Measurements from ENCODE around the gene ARID5A.

The ARID5A gene

DNA sequence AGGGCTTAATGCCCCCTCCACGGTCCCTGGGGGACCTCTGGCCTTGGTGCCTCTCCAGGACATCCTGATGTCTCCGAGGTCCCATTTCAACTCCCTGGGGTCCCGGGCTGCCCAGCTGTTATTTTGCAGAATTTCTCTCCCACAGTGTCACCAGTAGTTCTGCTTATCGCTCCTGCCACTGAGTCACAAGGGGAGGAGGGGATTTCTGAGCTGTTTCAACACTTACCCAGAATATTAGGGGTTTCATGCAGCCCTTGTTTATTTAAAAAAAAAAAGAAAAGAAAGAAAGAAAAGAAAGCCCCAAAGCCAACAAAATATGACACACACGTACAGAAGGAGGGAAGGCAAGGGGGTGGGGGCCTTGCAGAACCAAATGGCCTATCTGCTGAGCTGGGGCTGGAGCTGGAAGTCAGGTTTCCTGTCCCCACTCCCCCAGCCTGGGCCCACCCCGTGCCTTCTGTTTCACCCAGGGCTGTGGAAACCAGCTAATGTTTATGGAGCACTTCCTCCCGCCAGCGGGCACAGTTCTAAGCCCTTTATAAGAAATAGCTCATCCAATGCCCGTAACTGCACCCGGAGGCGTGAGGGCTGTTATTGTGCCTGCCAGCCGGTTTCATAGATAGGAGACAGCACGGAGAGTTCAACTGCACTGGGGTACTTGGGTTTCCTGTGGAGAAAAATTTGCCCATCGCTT lies 8.4 kb upstream of the ARID5A start:
- DNase-seq (ENCODE audit: low spot score), result no peak

DNA sequence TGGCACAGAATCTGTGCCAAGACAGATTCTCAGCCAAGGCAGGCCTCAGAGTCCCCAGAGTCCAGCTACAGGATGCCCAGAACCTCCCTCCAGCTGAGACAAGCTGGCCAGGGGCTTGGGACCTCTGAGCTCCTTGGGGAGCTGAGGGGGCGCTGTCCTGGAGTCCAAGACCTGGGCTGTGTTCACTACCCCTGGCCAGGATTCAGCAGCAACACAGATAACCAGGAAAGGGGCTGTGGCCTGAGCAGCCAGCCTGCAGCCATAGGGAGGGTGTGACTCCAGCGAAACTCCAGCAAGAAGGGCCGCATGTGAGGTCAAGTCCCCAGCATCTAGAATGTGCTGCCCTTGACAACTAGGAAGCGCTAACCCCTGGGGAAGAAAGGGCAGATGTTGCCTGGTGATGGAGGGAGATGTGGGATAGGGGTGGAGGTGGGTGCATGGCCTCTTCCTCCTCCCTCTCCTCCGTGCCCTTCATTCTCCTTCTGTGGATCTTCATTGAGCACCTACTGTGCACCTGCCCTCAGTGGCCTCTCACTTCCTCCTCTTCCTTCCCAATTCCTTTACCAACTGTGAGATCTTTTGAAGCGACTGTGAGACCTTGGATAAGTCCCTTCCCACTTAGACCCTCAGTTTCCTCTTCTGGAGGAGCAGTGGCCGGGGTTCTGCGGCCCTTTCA lies 7.7 kb upstream of the ARID5A start:
- no peak for DNase-seq (ENCODE audit: low spot score)

DNA sequence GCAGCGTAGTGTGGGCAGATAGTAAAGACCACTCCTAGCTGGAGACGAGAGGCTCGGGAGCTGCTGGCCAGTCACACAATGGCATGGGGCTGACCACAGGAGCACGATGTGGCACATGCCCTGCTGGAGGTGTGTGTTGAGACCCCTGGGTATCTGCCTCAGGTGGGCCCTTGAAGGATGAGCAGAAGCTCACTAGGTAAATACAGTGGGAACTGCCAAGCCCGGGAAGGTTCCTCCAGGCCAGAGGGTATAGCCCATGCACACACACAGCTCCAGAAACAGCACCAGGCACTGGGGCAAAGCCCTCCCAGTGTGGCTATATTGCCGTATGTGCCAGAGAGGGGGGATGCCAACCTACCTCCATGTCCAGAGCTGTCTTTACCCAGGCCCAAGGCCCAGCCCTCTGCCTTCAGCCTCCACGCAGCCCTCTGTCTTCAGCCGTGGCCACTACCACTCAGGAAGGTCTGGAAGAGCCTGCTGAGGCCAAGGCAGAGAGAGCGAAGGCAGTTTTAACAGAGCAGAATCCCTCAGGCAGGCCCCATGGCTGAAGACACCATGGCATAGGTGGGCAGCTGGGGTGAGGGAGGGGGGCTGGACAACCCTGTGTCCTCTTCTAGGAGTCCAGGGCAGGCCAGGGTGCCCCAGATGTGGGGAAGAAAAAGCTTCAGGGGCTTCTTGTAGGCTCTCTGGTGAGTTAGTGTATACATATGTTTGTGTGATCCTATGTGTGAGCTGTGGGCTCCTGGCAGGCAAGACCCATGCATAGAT lies 7.0 kb upstream of the ARID5A start:
- DNase-seq (ENCODE audit: low spot score), result no peak

DNA sequence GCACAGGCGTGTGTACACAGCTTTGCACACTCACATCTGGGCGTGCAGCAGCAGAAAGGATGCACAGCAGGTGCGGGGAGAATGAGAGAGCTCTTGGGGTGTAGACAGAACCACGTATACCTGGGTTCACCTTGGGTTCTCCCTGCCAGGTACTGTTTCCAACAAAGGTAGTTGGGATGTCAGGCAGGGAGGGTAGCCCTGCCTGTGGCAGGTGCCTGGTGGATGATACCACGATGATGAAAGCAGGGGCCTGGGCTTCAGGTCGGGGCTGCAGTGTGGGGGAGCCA lies 6.5 kb upstream of the ARID5A start:
- DNase-seq (ENCODE audit: low spot score), result no peak

DNA sequence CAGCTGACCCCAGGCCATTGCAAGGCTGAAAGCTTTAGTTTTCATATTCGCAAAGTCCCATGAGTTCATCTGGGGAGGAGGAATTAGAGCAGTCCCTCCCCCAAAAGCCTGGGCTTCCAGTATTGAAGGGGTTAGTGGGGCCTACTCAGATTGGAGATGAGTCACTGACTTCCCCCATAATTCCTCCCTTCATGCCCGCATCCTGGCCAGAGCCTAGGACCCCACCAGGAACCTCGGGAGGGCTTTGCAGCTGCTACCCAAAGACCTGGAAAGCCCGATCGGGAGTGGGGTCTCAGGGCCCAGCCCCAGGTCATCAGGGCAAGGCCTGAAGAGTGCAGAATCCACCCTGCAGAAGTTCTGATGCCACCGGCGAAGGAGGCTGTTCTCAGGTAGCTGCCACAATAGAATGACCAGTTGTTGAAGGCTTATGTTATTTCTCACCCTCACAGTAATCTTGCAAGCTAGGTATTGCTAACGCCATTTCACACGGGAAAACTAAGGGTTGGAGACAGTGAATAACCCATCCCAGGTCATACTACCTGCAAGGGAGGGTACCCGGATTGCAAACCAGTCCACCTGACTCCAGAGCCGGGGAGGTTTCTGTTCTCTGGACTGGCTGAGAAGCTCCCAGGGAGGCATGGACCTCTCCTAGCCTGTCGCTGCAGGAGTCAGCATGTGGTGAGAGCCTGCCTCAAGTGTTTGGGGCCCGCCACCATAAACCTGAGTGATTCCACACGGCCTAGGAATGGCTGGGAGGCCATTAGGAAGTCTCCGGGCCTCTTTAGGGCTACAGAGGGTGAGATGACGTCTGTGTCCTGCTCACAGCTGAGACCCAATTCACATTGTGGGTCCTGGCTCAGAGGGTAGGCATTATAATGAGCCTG lies 5.8 kb upstream of the ARID5A start:
- DNase-seq (ENCODE audit: low spot score), result no peak

DNA sequence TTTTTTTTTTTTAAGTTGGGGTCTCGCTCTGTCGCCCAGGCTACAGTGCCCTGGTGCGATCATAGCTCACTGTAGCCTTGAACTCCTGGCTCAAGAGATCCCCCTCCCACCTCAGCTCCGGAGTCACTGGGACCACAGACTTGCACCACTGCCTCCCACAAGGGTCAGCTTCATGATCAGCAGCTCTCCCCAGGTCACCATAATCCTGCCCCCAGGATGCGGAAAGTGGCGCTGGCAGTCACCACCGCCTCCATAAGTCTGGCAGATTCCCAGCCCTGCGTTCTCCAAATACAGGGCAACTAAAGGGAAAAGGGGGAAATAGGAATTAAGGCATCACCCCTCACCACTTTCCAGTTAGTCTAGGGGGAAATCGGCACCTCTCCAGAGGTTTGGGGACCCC lies 5.2 kb upstream of the ARID5A start:
- no peak for DNase-seq (ENCODE audit: low spot score)

DNA sequence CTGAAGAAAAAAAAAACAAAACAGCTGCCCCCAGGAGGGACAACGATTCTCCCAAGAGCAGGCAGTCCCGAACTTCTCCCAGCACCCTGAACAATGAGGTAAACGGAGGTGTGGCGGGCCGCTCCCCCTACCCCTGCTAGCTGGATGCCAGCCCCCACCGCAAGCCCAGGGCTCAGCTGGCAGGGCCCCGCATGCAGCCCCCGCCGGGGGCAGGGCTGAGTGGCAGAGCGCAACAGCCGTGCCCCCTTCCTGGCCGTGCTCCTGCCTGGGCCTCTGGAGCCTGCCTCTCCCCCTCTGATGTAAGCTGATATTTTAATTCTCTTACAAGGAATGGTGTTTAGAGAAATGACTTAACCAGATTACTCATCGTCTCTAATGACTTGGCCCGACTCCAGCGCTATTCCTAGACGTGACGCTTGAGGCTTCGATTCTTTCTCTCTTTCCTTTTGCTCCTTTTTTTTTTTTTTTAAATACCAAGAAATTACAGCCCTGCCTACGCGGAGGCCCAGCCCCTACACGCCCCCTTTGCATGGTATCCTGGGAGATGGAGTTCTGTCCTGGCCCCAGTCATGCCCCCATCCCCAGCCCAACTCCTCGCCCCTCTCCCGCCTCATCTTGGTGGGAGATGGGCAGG lies 4.6 kb upstream of the ARID5A start:
- peak; percentile 86 for DNase-seq (ENCODE audit: low spot score)

DNA sequence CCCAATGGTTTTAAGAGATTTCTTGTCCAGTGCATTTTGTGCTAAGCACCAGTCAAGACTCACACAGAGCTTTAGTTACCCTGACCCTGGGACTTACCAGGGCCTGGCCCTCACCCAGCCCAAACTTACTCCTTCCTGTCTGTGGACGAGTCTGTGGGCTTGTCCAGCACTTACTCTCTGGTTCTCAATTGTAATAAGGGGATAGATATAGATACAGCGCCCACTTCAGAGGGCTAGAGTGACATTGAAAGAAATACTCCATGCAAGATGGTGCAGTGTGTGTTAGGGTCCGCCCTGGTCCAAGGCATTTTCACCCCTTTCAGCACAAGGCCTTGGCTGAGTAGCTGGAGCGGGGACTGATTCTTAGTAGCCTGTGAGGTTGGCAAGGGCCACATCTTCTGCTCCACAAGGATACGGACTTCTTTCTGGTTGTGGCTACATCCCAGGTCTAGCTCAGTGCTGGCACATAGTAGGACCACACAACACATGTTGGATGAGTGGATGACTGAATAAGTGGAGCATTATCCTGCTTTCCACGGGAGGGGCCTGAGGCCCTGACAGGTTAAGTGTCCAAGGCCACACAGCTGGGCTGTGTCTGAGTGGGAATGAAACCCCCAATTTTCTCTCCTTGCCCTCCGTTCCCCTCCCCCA lies 3.8 kb upstream of the ARID5A start:
- no peak for DNase-seq (ENCODE audit: low spot score)

DNA sequence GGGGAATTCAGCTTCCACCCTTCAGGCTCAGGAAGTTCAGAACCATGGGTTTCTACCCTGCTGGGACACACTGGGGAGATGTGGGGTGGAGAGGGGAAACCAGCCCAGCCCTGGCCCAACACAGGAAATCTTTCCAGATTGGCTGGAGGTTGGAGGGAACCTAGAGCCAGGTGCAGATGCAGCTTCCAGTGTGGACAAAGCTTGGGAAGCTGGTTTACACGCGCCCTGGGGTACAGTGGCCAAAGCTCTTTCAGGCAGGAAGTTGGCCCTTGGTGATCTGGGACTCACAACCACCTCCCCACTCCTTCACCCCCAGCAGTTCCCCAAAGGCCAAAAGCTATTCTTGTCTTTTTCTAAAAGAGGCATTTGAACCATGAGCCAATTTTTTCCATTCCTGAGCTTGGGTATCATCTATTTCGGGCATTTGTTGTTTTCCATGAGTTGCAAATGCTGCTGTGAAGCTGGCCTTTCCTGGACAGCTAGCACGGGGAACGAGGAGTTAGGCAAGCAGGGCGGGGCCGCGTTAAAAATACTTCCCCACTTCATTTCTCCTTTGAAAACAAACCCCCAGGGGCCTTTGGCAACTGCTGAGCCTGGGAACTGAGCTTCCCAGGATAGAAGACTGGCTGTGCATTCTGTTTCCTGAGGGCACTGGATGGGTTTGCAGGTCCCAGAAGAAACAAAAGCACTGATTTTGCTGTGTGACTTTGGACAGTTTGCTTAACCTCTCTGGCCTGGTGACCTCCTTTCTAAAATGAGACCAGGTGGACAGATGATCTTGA lies 3.1 kb upstream of the ARID5A start:
- DNase-seq (ENCODE audit: low spot score), result no peak

DNA sequence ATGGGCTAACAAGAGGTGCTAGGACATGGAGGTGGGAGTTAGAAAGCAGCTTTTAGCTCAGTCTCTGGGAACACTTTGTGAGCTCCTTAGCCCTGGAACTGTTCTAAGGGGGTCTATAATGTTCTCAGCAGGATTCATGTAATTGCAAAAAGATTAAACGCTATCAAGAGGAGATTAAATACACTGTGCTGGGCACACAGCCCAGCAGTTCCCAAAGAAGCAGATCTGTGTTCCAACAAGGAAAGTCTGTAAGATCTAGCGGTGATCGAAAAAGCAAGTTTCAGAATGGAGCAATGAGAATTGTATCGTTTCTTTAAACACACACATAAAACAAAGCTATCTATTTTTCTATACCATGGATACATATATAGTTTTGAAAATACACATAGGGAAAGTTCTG lies 2.4 kb upstream of the ARID5A start:
- DNase-seq (ENCODE audit: low spot score), result no peak

DNA sequence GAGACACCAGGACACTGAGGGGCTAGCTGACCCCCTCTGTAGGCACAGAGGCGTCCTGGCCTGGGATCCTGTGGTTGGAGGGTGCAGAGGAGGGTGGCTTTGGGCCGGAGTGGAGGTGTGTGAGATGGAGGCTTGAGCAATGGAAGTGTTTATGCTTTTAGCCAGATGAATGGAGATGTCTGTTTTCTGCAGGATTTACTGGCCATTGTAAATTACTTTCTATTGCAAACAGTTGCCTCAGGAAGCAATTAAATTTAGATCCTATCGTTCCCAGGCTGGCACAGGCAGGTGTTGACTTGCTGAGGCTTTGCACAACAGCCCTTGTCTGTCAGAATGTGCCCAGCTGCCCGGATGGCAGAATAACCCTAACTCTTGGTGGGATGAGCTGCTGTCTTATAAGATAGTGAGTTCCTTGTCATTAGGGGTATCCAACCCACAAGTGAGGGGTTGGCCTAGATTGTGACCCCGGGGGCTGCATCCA lies 1.8 kb upstream of the ARID5A start:
- DNase-seq (ENCODE audit: low spot score), result no peak

DNA sequence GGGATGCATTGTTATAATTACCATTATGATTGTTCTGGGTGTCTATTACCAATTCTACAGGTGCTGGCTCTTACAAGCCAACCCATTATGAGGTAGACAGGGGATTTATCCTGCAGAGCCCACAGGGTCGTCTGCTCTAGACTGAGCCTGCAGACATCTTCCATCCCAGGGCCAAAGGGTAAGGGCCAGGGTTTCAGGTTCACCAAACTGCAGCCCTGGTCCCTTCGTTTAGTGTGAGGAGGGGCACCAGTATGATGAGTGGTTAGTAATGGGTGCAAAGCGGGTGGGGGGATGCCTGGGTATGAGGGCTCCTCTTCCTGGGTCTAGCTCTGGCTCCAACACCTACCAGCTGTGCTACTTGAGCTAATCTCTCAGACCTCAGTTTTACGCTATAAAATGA lies 1.2 kb upstream of the ARID5A start:
- DNase-seq (ENCODE audit: low spot score), result no peak

DNA sequence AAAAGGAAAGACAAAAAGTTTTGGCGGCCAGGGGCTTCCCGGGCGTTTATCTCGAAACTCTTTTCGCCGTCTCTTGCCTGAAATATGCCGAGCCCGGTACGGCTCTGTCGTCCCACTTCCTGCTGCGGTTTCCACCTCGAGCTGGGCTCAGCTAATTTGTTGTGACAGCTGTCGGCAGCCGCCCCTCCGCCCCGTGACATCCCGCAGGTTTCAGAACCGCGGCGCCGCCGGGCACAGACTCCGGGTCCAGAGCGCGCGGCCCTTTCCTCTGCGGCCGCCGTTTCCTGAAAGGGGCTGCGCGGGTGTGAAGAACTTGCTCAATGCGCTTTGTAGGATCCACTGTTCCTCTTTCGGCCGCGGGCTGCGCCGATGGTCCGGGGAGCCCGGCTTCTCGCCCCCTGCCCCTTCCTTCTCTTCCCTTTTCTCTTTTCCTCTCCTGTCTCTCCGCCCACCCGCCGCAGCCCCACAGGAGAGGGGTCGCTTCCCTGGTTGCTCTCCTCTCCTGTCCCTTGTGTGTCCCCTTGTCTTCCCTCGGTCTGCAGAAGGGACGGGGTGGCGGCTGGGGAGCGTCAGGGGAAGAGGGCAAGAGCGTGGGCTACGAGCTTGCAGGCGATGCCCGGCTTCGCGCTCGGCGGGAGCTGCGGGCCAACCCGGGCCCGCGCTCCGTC lies 648 bp downstream of the ARID5A start:
- no peak for DNase-seq (ENCODE audit: low spot score)

DNA sequence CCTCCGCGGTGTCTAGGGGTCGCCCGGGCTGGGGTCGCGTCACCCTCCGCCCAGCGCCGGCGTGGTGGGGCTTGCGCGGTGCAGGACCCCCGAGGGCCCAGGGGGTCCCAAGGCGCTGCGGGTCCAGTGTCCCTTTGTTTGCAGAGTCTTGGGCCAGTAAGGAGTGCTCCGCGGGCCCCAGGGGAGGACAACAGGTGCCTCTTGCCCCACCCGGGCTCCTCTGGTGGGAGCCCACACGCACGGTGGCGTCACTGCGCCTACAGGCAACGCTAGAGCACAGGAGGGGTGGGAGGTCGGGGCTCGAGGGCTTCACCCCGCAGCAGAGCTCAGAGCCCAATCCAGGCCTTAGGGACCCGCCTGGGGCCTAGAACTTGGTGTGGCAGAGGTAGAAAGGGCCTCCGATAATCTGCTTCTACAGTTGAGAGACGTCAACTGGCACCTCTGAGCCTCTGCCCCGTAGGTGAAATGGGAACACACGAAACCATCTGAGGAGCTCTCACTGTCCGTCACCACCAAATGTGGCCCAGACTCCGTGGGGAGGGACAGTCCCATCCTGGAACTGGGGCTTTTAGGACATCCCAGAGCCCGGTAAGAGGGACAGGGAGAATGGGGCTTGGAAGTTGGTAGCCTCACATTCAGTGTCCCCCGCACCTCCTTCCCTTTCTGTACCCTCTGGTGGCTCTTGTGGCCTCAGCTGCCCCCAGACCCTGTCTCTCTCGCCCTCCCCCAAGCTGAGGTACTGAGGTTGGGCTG lies 1.4 kb downstream of the ARID5A start:
- no peak for DNase-seq (ENCODE audit: low spot score)

DNA sequence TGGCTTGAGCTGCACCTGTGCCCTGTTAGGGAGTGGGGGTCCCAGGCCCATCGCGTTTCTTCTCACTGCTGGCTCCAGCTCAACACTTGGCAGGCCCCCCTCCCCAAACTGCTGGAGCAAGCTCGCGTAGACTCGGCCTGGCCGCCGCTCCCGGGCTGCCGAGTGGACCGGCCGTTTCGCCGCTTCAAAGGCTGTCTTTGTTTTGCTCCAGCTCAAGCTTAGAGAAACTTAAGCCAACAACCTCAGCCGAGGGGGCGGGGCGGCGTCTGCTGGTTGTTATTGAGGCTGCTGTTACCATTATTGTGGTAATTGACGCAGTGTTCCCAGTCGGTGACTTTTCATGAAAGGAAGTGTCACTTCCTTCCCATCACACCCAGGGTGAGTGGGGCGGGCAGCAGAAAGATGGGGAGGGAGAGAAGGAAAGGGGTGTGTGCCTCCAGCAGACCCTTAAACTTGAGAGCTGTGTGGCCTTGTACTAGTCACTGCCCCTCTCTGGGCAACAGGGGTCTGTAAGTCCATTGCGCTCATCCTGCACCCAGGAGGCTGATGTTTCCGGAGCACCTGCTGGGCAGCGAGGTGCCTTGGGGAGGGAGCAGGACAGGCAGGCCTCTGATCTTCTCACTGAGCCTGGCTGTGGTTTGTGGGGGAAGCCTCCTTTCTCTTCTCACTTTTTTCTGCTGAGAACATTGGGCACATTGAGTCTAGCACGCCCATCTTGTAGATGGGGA lies 2.1 kb downstream of the ARID5A start:
- peak; percentile 61 for DNase-seq (ENCODE audit: low spot score)

DNA sequence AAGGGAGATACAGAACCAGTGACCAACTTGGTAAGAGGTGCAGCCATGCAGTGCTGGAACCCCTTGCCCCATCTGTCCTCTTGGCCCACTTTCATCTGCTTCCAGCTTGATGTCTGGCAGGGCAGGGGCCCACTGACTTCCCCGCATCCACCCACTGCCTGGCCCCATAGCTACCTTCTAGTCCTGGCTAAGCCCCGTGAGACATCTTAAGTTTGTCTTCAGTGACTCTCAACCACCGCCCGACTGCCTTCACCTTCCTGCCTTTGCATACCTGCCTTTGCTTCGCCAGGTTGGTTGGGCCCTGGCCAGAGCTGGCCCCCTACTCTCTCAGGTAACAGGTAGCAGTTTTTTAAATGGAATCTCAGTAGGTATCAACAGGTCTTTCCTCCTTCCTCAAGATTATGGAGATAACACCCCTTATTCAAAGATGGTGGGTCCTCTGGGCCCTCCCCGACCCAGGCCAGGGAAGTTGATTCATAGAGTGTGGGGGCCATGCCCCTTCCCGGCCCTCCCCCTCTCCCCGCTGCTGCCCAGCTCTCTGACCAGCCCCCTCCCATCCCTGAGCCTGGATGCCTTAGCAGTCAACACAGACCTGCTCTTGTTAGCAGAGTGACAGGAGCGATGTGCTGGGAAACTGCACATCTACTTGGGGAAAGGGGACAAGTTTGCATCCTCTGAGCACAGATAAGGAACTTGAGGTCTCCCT lies 2.8 kb downstream of the ARID5A start:
- DNase-seq (ENCODE audit: low spot score), result peak; percentile 6

DNA sequence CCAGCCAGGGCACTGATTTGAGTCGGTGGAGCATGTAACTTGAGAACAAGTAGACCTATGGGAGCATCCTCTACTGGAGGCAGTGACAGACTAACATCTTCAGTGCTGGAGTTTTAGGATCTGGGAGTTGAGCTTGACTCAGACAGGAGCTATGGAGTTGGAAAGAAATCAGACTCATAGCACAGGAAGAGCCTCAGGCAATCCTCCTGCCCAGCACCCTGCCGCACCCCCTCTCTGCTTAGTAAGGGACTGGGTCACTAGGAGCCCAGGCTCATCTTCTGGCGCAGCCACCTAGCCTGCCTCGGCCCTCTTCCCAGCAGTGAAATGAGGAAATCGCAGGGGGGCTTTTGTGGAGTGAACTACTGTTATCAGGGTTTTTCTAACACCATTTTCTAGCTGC lies 3.6 kb downstream of the ARID5A start:
- DNase-seq (ENCODE audit: low spot score), result no peak
